ENCODE measurements around the gene AUP1. TPM values are rescaled to one million over a fixed set of nuclear protein-coding genes. Genes with fewer than 3 reads are reported as not detected.
A peak's percentile ranks its signal among the peaks of the same experiment; 100 is the strongest.

Gene AUP1
- total and polyA plus RNA-seq, 2 of the 4 experiments (the other 2 are of a cell fraction) = 47.5 to 100.0 TPM

- TF ChIP-seq SMC3 (IDR thresholded peaks at IDR 0.05; ENCODE audit: low read depth, low read length) (no peak), RFX5 (IDR thresholded peaks at IDR 0.05; ENCODE audit: low read depth, low read length) (no peak)
Observed at GRCh38 chr2:74514368-74515270, 14.9 kb downstream of the AUP1 start, which contains the start of gene TLX2 (continued).

DNA sequence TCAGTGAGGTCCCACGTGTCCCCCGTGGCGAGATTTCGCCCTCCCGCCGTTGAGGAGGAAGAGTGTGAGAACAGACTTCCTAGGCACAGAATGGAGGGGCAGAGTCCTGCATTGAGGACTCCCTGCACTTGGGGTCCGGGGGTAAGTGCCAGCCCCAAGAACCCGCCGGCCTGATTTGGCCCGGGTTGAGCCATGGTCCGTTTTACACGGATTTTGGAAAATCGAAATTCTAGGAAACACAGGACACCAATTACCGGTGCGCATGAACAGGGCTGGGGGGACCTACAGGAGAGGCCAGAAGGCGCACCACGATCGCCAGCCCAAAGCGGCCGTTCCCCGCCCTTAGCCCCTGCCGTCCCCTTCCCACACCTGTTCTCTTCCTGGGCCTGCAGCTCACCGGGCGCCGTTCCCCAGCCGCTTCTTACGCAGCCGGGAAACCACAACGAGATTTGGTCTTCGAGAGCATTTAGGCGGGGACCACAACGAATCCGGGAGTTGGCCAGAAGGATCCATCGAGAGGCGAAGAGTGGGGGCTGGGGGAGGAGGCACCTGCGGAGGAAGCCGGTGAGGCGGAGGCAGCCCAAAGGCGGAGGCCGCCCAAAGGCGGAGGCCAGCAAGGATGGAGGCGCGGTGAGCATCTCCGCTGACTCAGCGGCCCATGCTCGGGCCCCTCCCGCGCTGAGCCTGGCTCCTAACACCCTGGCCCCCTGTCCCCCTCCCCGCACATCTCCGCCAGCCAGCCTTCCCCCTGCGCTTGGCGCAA, 15.7 kb downstream of the AUP1 start:
- Histone ChIP-seq H4K5ac (ENCODE audit: low read depth, low read length) (no peak overlapping the region), H4K20me1 (ENCODE audit: insufficient read depth, low read length) (0 out of 2 replicates have a peak, but pooled peaks cover 5% of the 10 kb centered on the region), H3K56ac (ENCODE audit: extremely low read depth, insufficient read depth, low read length) (no peak overlapping the region), H3K4me2 (ENCODE audit: low read depth, low read length) (no peak overlapping the region), H3K9me3 (ENCODE audit: control insufficient read depth, insufficient read depth, low read length) (peaks cover 20% of the 10 kb centered on the region), H2BK15ac (ENCODE audit: low read depth, low read length) (no peak overlapping the region), H2AK9ac (replicated peaks; ENCODE audit: low read depth, low read length, poor library complexity) (no peak overlapping the region), H3K23ac (ENCODE audit: low read depth, low read length) (peak overlapping the region; percentile 63; the same call in 1 of the 2 replicates), H3K9me1 (ENCODE audit: insufficient read depth, low read length) (no peaks in the 10 kb centered on the region), H3K14ac (replicated peaks; ENCODE audit: low read depth, low read length) (no peak overlapping the region), H4K91ac (ENCODE audit: insufficient read depth, low read depth, low read length) (no peak overlapping the region), H3K27ac (ENCODE audit: insufficient read depth, low read length) (no peak overlapping the region), H3K79me1 (ENCODE audit: low read depth in 1 of 2, low read length in 2 of 2) (no peaks in the 10 kb centered on the region), H2AK5ac (ENCODE audit: low read depth, low read length) (peak overlapping the region; percentile 10; the same call in 1 of the 2 replicates), H3K27me3 (ENCODE audit: control insufficient read depth, insufficient read depth, low read length) (peaks cover 78% of the 10 kb centered on the region), H3K36me3 (ENCODE audit: control insufficient read depth, insufficient read depth, low read length) (no peaks in the 10 kb centered on the region), H2BK120ac (ENCODE audit: low read depth, low read length) (no peak overlapping the region), H3K4me1 (ENCODE audit: control insufficient read depth, insufficient read depth, low read length) (no peaks in the 10 kb centered on the region), H2BK20ac (ENCODE audit: low read depth, low read length) (no peak overlapping the region), H3K9ac (ENCODE audit: low read depth, low read length) (no peak overlapping the region), H2BK5ac (ENCODE audit: low read depth, low read length, poor library complexity, severe bottlenecking) (no peak overlapping the region), H3K4ac (ENCODE audit: low read depth, low read length) (no peak overlapping the region), H4K8ac (ENCODE audit: low read depth in 2 of 2, low read length in 2 of 2) (no peak overlapping the region), H3K18ac (ENCODE audit: low read depth, low read length) (no peak overlapping the region), H3K4me3 (ENCODE audit: insufficient read depth, low read depth, low read length) (no peak overlapping the region), H2AFZ (replicated peaks; ENCODE audit: low read length, poor library complexity) (peak overlapping the region; percentile 70)
- in situ Hi-C loops (cut with MboI; ENCODE audit: low sequenced_read_pairs) (no loop called here), dilution Hi-C loops (cut with HindIII; ENCODE audit: low sequenced_read_pairs, unreplicated experiment) (no loop called here), intact Hi-C loops (cut with micrococcal nuclease) (no loop called here)
- ChIA-PET POLR2A (ENCODE audit: unreplicated experiment) (no interaction called here), CTCF (no interaction called here)
- ATAC-seq (ENCODE audit: low read depth) (peak; percentile 9; the same call in 1 of the 2 replicates), DNase-seq (no peak)
- BruUV-seq (replicated peaks) = no TSS peak
- WGBS, 2 experiments (ENCODE audit: extremely low coverage in 2 of 2, insufficient read length in 1 of 2) = 2% methylated on average over 17 of the region's 52 CpGs; no CpG with 5 or more reads in 1 of the 2 experiments
- TF ChIP-seq CEBPB (IDR thresholded peaks at IDR 0.05; ENCODE audit: low read depth, low read length) (no peak), MAZ (IDR thresholded peaks at IDR 0.05; ENCODE audit: borderline replicate concordance, low read depth, low read length) (no peak), RFX5 (IDR thresholded peaks at IDR 0.05; ENCODE audit: low read depth, low read length) (no peak), RAD21 (IDR thresholded peaks at IDR 0.05; ENCODE audit: low read length) (no peak), CHD1 (IDR thresholded peaks at IDR 0.05; ENCODE audit: low read depth, low read length) (no peak), POLR2A (IDR thresholded peaks at IDR 0.05; ENCODE audit: low read depth, low read length) (no peak), MAFK (IDR thresholded peaks at IDR 0.05; ENCODE audit: low read depth, low read length) (no peak), FOS (IDR thresholded peaks at IDR 0.05; ENCODE audit: low read depth, low read length) (no peak), USF2 (IDR thresholded peaks at IDR 0.05; ENCODE audit: low read depth, low read length) (no peak), BHLHE40 (IDR thresholded peaks at IDR 0.05; ENCODE audit: low read depth, low read length) (no peak), MXI1 (IDR thresholded peaks at IDR 0.05; ENCODE audit: borderline replicate concordance, low read depth, low read length) (no peak), SMC3 (IDR thresholded peaks at IDR 0.05; ENCODE audit: low read depth, low read length) (no peak)
- TF ChIP-seq, protein P1, sequence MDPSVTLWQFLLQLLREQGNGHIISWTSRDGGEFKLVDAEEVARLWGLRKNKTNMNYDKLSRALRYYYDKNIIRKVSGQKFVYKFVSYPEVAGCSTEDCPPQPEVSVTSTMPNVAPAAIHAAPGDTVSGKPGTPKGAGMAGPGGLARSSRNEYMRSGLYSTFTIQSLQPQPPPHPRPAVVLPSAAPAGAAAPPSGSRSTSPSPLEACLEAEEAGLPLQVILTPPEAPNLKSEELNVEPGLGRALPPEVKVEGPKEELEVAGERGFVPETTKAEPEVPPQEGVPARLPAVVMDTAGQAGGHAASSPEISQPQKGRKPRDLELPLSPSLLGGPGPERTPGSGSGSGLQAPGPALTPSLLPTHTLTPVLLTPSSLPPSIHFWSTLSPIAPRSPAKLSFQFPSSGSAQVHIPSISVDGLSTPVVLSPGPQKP (IDR thresholded peaks at IDR 0.05; ENCODE audit: borderline replicate concordance, low read depth, low read length) = no peak

Measured in IMR-90 (cell line).